GM19238 (cell line): ENCODE results near the gene TUBB2B.

Experiments
- DNase-seq: peaks from one replicate; pipeline ENCODE4 v3.0.0; 2011; ENCODE audit warnings: low spot score; ENCODE audit not compliant: insufficient read length

TUBB2B gene

GRCh38 chr6:3235486-3235885 is 8.0 kb upstream of the TUBB2B start:
- DNase-seq = no peak

- DNase-seq = no peak
These were observed 6.5 kb upstream of the TUBB2B start for GRCh38 chr6:3233904-3234303.

GRCh38 chr6:3233321-3233720 is 5.9 kb upstream of the TUBB2B start:
- no peak for DNase-seq

- DNase-seq = no peak
These were observed 4.8 kb upstream of the TUBB2B start for GRCh38 chr6:3232017-3232945.

- no peak for DNase-seq
These were observed 4.0 kb upstream of the TUBB2B start for GRCh38 chr6:3231247-3232016.

GRCh38 chr6:3230900-3231246 is 3.4 kb upstream of the TUBB2B start:
- DNase-seq = no peak

GRCh38 chr6:3230256-3230882 is 2.9 kb upstream of the TUBB2B start:
- DNase-seq = no peak

- no peak for DNase-seq
These were observed 2.2 kb upstream of the TUBB2B start for GRCh38 chr6:3229566-3230178.

- no peak for DNase-seq
These were observed 1.5 kb upstream of the TUBB2B start for GRCh38 chr6:3228771-3229565.

GRCh38 chr6:3228046-3228671 is 706 bp upstream of the TUBB2B start:
- no peak for DNase-seq

- DNase-seq = no peak
These were observed 731 bp downstream of the TUBB2B start for GRCh38 chr6:3226481-3227362.

- DNase-seq = no peak
These were observed 1.4 kb downstream of the TUBB2B start for GRCh38 chr6:3226042-3226441.

- DNase-seq = no peak
These were observed 4.9 kb downstream of the TUBB2B start for GRCh38 chr6:3222506-3223038.

- no peak for DNase-seq
These were observed 5.9 kb downstream of the TUBB2B start for GRCh38 chr6:3221578-3221977.

- no peak for DNase-seq
These were observed 7.1 kb downstream of the TUBB2B start for GRCh38 chr6:3220366-3220765.

- DNase-seq = no peak
These were observed 9.2 kb downstream of the TUBB2B start for GRCh38 chr6:3218266-3218665.

- DNase-seq = no peak
These were observed 10.2 kb downstream of the TUBB2B start for GRCh38 chr6:3217286-3217685.

GRCh38 chr6:3214898-3215297 is 12.6 kb downstream of the TUBB2B start:
- DNase-seq = no peak

- no peak for DNase-seq
These were observed 14.1 kb downstream of the TUBB2B start for GRCh38 chr6:3213334-3213695.
